ENCODE measurements around the gene NCK2. TPM values are rescaled to one million over a fixed set of nuclear protein-coding genes. Genes with fewer than 3 reads are reported as not detected.

NCK2 gene
- polyA plus RNA-seq, 1 donor = 90.5 TPM

DNA sequence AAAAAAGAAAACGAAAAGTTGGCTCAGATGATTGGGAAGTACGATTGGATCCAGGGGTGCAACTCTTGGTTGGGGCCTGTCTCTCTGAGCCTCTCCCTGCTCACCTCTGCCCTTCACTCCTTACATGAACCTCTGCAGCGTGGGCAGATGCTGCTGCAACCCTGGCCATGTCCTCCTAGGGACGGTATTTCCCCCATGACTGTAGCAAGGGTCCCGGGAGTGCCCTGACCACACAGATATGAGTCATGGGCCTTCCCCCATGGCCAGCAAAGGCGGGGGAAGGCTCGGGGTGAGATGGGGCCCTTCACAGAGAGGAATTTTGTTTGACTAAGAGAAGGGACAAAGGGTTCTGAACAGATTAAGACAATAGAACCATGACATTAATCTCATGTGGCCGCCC lies 129.0 kb downstream of the NCK2 start:
- no peak for DNase-seq

DNA sequence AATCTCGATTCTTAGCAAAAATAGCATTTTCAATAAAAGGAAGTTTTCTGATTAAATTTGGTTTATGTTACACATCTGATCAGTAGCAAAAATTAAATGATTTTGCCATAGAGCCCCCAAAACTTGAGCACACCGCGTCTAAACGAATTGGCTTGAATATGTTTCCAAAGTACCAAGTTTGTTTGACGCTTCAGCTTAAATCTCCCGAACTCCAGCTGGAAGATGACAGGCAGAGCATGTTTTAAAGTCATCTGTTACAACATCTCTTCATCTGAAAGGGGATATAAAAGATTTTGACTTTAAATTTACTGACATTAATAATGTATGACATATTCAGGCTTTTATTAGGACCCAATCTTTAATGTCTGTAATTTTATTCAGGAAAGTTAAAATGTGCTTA lies 129.8 kb downstream of the NCK2 start:
- no peak for DNase-seq

GRCh38 chr2:105875241-105875640 lies 130.5 kb downstream of the NCK2 start:
- DNase-seq = no peak

GRCh38 chr2:105876191-105876590 lies 131.5 kb downstream of the NCK2 start:
- DNase-seq = no peak

DNA sequence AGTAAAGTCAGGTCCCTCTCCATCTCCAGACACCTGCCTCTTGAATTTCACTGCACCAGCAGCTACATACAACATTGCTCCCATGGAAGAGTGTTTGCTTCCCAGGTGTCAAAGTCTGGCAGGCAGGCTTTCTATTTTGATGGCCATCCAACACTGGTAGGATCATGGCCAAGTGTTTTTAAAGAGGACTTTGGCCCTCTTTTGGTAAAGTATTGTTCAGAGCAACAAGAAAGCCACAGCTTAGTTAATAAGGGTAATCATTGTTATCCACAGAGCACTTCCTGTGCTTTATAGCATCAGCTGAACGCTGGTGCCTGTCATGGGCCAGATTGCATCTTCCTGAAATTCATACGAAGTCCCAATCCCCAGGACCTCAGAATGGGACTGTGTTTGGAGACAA lies 133.2 kb downstream of the NCK2 start:
- no peak for DNase-seq

DNA sequence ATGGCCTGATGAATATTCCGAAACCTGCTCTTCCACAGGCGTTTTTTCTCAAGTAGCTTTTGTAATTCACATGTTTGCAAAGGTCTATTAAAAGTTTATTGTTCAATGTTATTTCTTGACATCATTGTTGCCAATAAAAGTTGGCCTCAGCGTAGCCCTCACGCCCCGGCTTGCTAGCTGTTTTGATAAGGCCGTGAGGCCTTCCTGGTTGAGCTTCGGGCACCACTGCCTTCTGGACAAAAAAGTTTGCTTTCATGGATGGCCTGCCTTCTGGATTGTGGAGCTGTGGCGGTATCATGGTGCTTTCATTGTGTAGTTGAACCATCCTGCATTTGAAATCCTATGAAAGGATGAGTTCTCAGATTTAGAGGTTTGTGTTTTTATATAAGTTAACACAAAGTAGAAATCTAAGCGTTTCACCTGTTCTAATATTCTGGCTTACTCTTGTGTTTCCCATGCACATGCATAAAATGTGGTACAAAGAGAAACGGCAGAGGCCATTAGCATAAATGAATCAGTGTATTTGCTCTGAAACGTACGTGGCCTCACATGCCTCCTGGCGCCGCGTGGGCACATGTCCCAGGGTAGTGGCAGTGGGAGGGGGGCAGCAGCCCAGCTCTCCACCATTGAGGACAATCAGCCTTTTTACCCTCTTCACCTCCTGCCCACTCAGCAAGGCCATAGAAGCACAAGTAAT lies 134.5 kb downstream of the NCK2 start:
- DNase-seq = no peak

- no peak for DNase-seq
Measured at GRCh38 chr2:105879803-105880300, 135.1 kb downstream of the NCK2 start.

DNA sequence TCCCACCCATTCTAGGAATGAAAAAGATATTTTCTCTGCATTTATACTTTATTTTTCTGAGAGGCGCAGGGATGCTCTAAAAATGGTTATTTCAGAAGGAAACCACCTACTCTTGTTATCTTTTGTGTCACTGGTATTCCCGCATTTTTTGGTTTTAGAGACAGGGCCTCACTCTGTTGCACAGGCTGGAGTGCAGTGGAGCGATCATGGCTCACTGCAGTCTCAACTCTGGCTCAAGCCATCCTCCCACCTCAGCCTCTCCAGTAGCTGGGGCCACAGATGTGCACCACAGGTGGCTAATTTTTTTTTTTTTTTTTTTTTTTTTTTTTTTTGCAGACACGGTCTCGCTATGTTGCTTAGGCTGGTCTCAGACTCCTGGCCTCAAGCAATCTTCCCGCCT lies 135.9 kb downstream of the NCK2 start:
- no peak for DNase-seq

DNA sequence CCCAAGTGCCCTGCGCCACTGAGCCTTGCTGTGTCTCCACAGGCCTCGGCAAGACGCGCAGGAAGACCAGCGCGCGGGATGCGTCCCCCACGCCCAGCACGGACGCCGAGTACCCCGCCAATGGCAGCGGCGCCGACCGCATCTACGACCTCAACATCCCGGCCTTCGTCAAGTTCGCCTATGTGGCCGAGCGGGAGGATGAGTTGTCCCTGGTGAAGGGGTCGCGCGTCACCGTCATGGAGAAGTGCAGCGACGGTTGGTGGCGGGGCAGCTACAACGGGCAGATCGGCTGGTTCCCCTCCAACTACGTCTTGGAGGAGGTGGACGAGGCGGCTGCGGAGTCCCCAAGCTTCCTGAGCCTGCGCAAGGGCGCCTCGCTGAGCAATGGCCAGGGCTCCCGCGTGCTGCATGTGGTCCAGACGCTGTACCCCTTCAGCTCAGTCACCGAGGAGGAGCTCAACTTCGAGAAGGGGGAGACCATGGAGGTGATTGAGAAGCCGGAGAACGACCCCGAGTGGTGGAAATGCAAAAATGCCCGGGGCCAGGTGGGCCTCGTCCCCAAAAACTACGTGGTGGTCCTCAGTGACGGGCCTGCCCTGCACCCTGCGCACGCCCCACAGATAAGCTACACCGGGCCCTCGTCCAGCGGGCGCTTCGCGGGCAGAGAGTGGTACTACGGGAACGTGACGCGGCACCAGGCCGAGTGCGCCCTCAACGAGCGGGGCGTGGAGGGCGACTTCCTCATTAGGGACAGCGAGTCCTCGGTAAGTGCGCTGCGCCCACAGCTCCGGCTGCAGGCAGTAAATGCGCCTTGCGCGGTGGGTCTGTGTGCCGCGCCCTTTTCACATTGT lies 136.8 kb downstream of the NCK2 start:
- DNase-seq = no peak

- DNase-seq = no peak
Measured at GRCh38 chr2:105882341-105882740, 137.6 kb downstream of the NCK2 start.

- DNase-seq = no peak
Measured at GRCh38 chr2:105882920-105883435, 138.3 kb downstream of the NCK2 start.

GRCh38 chr2:105883911-105884694 lies 139.4 kb downstream of the NCK2 start:
- no peak for DNase-seq

GRCh38 chr2:105885456-105885855 lies 140.7 kb downstream of the NCK2 start:
- no peak for DNase-seq

DNA sequence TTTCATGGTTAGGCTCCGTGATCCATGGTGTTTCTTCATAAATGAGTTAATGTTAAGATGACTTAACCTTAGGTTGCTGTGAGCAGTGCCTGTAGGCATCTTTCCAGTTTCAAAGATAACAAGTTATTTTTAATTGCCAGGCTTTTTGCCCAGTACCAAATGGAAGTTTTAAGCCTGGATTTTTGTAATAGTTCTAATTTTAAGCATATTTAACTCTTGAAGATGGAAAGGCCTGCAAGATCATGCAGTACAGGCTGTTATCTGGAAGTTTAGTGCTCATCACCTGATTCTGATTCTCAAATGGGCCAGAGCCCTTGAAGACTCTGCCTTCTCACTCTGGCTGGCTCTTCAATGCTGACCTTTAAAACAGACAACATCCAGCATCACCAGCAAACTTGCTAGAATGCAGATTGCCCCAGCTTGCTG lies 141.3 kb downstream of the NCK2 start:
- DNase-seq = no peak

- no peak for DNase-seq
Measured at GRCh38 chr2:105886687-105887086, 142.0 kb downstream of the NCK2 start.

DNA sequence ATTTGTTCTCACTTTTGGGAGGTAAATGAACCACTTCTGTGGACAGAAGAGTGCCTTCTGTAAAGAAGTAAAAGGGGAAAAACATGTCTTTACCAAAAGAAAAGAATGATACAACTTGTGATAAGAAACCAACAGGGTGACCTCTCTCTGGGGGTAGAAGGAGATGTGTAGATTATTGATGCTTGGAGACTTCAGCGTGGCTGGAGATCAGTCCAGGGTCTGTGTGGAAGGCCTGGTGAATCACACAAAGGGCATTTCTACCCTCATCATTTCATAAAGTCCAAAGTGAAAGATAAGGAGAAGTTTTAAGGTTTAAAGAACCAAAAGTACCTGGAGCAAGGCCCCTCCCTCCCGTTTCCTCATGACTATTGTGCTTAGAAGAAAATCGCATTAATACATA lies 142.5 kb downstream of the NCK2 start:
- no peak for DNase-seq

- DNase-seq = no peak
Measured at GRCh38 chr2:105888625-105889024, 143.9 kb downstream of the NCK2 start.

DNA sequence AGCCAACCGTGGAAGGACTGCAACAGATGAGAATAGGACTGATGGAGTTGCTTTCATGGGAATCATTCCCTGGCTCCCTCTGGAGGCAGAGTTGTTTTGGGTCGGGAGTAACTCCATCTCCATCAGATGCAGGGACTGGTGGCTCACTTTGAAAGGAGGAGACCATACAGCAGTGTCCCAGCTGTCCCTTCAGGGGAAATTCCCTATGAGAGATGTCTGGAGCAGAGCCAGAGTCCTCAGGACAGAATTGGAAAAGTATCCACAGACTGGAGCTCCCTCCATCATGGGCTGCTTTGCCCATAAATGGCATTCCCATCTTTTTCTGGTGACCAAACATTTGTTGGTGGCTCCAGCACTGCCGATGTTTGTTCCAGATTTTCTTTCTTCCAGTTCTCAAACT lies 144.3 kb downstream of the NCK2 start:
- DNase-seq = no peak

- DNase-seq = no peak
Measured at GRCh38 chr2:105890111-105890510, 145.4 kb downstream of the NCK2 start.

DNA sequence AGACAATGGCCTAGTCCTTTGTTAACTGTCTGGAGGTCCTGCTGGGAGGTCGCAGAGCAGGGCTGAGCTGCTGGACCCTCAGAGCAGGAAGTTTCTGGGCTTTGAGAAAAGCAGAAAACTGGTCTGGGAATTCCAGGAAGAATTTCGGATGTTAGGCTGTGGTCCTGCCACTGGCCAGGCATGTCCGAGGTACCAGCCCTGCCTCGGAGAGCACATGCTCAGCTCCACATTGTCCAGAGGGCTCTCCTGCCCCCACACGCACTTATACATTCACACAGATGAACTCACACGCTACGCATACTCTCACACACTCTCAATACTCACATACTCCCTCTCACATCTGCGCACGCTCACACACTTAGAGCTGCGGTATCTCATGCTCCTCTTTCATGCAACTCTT lies 146.1 kb downstream of the NCK2 start:
- DNase-seq = no peak

DNA sequence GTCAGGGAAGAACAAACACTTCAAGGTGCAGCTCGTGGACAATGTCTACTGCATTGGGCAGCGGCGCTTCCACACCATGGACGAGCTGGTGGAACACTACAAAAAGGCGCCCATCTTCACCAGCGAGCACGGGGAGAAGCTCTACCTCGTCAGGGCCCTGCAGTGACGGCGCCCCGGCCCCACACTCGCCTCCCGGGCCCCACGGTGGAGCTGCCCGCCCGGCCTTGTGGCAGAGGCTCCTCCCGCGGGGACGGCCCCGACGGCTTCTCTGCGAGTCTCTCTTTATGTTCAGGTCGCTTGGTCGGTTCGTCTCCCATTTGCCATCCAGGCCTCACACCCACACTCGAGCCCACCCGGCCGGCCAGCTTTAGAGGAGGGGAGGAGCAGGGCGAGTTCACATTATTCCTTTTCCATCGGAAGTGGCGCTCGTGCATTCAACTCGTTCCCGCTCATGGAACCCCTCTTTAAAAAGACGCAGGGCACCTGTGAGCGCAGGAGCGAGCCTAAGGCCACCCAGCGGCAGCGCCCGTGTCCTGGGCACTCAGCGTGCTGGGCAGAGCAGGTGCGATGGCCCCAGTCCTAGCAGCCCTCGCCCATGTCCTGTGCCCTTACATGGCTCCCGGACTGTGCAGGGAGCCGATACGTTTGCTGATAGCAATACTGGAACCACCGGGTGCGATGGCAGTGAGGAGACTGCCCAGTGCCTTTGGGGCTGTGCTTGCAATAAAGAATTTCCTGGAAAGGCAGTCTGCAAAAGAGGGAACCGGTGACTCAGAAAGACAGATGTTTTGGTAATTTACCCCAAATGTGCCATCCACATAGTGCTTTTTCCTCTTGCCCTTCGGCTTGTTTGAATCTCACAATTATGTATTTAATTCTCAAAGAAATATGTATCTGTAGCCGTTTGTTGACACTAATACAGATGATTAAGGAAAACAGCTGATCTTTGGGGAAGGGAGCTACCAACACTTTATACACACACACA lies 148.6 kb downstream of the NCK2 start:
- no peak for DNase-seq

All from hindlimb muscle (tissue), 1 donor.